ENCODE measurements around the gene TDRD10. TPM values are rescaled to one million over a fixed set of nuclear protein-coding genes. Genes with fewer than 3 reads are reported as not detected.

The TDRD10 gene
- total and polyA plus RNA-seq, 2 experiments from 2014 or later = 0.29 TPM; not detected in 1

Other genes starting within 250 kb of the TDRD10 start
- gene HAX1, start 229.6 kb upstream of the TDRD10 start, total RNA-seq (2014; rRNA removed; shearing (Covaris generic)) = 72.0 and 73.2 TPM in 2 replicates
- 92.0 and 92.5 TPM in 2 replicates for gene HAX1, start 229.6 kb upstream of the TDRD10 start, polyA plus RNA-seq (2016; fragmentation: Nextera tagmentation; extraction: Ambion mirVana)
- not detected in 2 replicates for gene AQP10, start 181.1 kb upstream of the TDRD10 start, total RNA-seq (2014; rRNA removed; shearing (Covaris generic))
- not detected in 2 replicates for gene AQP10, start 181.1 kb upstream of the TDRD10 start, polyA plus RNA-seq (2016; fragmentation: Nextera tagmentation; extraction: Ambion mirVana)
- 92.9 and 112 TPM in 2 replicates for gene ATP8B2, start 176.7 kb upstream of the TDRD10 start, total RNA-seq (2014; rRNA removed; shearing (Covaris generic))
- 8.8 and 11.0 TPM in 2 replicates for gene ATP8B2, start 176.7 kb upstream of the TDRD10 start, polyA plus RNA-seq (2016; fragmentation: Nextera tagmentation; extraction: Ambion mirVana)
- gene IL6R, start 96.9 kb upstream of the TDRD10 start, total RNA-seq (2014; rRNA removed; shearing (Covaris generic)) = 3.2 and 13.8 TPM in 2 replicates
- gene IL6R, start 96.9 kb upstream of the TDRD10 start, polyA plus RNA-seq (2016; fragmentation: Nextera tagmentation; extraction: Ambion mirVana) = 1.0 and 1.2 TPM in 2 replicates
- 0.43 and 0.69 TPM in 2 replicates for gene SHE, start 193 bp downstream of the TDRD10 start, total RNA-seq (2014; rRNA removed; shearing (Covaris generic))
- gene SHE, start 193 bp downstream of the TDRD10 start, polyA plus RNA-seq (2016; fragmentation: Nextera tagmentation; extraction: Ambion mirVana) = 0.16 and 0.23 TPM in 2 replicates
- 27.3 and 33.0 TPM in 2 replicates for gene UBE2Q1, start 56.4 kb downstream of the TDRD10 start, total RNA-seq (2014; rRNA removed; shearing (Covaris generic))
- 15.5 and 18.4 TPM in 2 replicates for gene UBE2Q1, start 56.4 kb downstream of the TDRD10 start, polyA plus RNA-seq (2016; fragmentation: Nextera tagmentation; extraction: Ambion mirVana)
- 3.6 and 5.3 TPM in 2 replicates for gene CHRNB2, start 65.6 kb downstream of the TDRD10 start, total RNA-seq (2014; rRNA removed; shearing (Covaris generic))
- gene CHRNB2, start 65.6 kb downstream of the TDRD10 start, polyA plus RNA-seq (2016; fragmentation: Nextera tagmentation; extraction: Ambion mirVana) = 0.73 and 0.92 TPM in 2 replicates
- gene ADAR, start 106.0 kb downstream of the TDRD10 start, total RNA-seq (2014; rRNA removed; shearing (Covaris generic)) = 188 TPM in 2 replicates
- 80.0 and 96.4 TPM in 2 replicates for gene ADAR, start 106.0 kb downstream of the TDRD10 start, polyA plus RNA-seq (2016; fragmentation: Nextera tagmentation; extraction: Ambion mirVana)

All from GM23338 (cell line).